C1 segment of cervical spinal cord (tissue), 14 donors: ENCODE data around the gene HOXA1.

Experiments used
- DNase-seq, 14 donors: peaks; one replicate each; lab custom pipeline; 2025; lab: John Stamatoyannopoulos, UW

The HOXA1 gene

GRCh38 chr7:27093184-27093895 is 2.5 kb downstream of the HOXA1 start:
- DNase-seq, result no peak

GRCh38 chr7:27092819-27093110 is 3.0 kb downstream of the HOXA1 start:
- DNase-seq, result no peak

- DNase-seq, result no peak
Measured at GRCh38 chr7:27091941-27092818, 3.6 kb downstream of the HOXA1 start.

- DNase-seq, result no peak
Measured at GRCh38 chr7:27091105-27091504, 4.7 kb downstream of the HOXA1 start.

- no peak for DNase-seq
Measured at GRCh38 chr7:27088002-27088922, 7.5 kb downstream of the HOXA1 start.

GRCh38 chr7:27083646-27084045 is 12.2 kb downstream of the HOXA1 start:
- no peak for DNase-seq

- no peak for DNase-seq
Measured at GRCh38 chr7:27082171-27082570, 13.6 kb downstream of the HOXA1 start.

- no peak for DNase-seq
Measured at GRCh38 chr7:27080844-27081436, 14.9 kb downstream of the HOXA1 start.

- no peak for DNase-seq
Measured at GRCh38 chr7:27079234-27079975, 16.4 kb downstream of the HOXA1 start.

- no peak for DNase-seq
Measured at GRCh38 chr7:27078616-27079233, 17.1 kb downstream of the HOXA1 start.

- DNase-seq, result no peak
Measured at GRCh38 chr7:27073076-27073475, 22.7 kb downstream of the HOXA1 start.

- no peak for DNase-seq
Measured at GRCh38 chr7:27071622-27072390, 24.0 kb downstream of the HOXA1 start.

- DNase-seq, result no peak
Measured at GRCh38 chr7:27068259-27068658, 27.5 kb downstream of the HOXA1 start.

GRCh38 chr7:27066148-27066547 is 29.7 kb downstream of the HOXA1 start:
- DNase-seq, result no peak

GRCh38 chr7:27065709-27066108 is 30.1 kb downstream of the HOXA1 start:
- no peak for DNase-seq

- no peak for DNase-seq
Measured at GRCh38 chr7:27064661-27065060, 31.1 kb downstream of the HOXA1 start.

GRCh38 chr7:27064159-27064558 is 31.6 kb downstream of the HOXA1 start:
- DNase-seq, result no peak

GRCh38 chr7:27062946-27063345 is 32.9 kb downstream of the HOXA1 start:
- DNase-seq, result no peak

- DNase-seq, result no peak
Measured at GRCh38 chr7:27053153-27053552, 42.6 kb downstream of the HOXA1 start.

- no peak for DNase-seq
Measured at GRCh38 chr7:27051451-27051850, 44.3 kb downstream of the HOXA1 start.
